ENCODE results near the gene PDIA2. TPM values are rescaled to one million over a fixed set of nuclear protein-coding genes. Genes with fewer than 3 reads are reported as not detected.
"Not testable (repeated sequence)": the region's sequence is repeated elsewhere in the genome, so short reads cannot be mapped to it uniquely, and the experiment has no call there.

PDIA2 gene
- total RNA-seq, 2 donors from 2014 or later = 0.81 to 3.2 TPM

DNA sequence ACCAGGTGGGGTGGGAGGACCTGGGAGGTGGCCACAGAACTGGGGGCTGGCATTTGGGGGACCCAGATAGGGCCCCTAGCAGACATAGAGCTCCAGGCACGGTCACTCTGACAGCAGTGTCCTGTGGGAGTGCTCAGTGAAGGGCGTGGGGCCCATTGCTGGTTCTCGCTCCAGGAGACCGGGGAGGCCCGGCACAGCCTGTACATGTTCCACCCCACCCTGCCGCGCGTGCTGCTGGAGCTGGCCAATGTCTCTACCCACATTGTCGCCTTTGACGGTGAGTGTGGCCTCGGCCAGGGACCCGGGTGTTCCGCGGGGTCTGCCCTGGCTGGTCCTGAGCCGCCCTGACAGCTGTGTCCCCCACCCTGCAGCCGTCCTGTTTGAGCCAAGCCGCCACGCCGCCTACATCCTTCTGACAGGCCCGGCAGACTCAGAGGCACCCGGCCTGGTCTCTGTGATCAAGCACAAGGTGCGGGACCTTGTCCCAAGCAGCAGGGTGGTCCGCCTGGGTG, 18.5 kb upstream of the PDIA2 start:
- ATAC-seq (ENCODE audit: insufficient number of reproducible peaks, low FRiP score, low read depth) (no peak), DNase-seq (ENCODE audit: low spot score) (no peak)
- Histone ChIP-seq H3K4me1 (ENCODE audit: control insufficient read depth in 1 of 2, low read depth in 2 of 2) (no peaks in the 10 kb centered on the region), H3K27ac (no peak overlapping the region), H3K27me3 (replicated peaks; ENCODE audit: insufficient read depth) (no peaks in the 10 kb centered on the region), H3K4me3 (no peak overlapping the region), H3K9me3 (no peaks in the 10 kb centered on the region), H3K36me3 (peaks cover 34% of the 10 kb centered on the region)
- TF ChIP-seq CTCF (IDR thresholded peaks at IDR 0.05) = no peak

GRCh38 chr16:265002-265529, 17.9 kb upstream of the PDIA2 start:
- Histone ChIP-seq H3K27ac (no peak overlapping the region), H3K9me3 (no peaks in the 10 kb centered on the region), H3K4me1 (ENCODE audit: control insufficient read depth in 1 of 2, low read depth in 2 of 2) (no peaks in the 10 kb centered on the region), H3K4me3 (no peak overlapping the region), H3K27me3 (replicated peaks; ENCODE audit: insufficient read depth) (no peaks in the 10 kb centered on the region), H3K36me3 (peaks cover 30% of the 10 kb centered on the region)
- DNase-seq (ENCODE audit: low spot score) (no peak), ATAC-seq (ENCODE audit: insufficient number of reproducible peaks, low FRiP score, low read depth) (no peak)
- TF ChIP-seq CTCF (IDR thresholded peaks at IDR 0.05) = no peak

GRCh38 chr16:265711-266110, 17.3 kb upstream of the PDIA2 start:
- Histone ChIP-seq H3K4me1 (ENCODE audit: control insufficient read depth in 1 of 2, low read depth in 2 of 2) (no peaks in the 10 kb centered on the region), H3K27ac (no peak overlapping the region), H3K4me3 (no peak overlapping the region), H3K36me3 (peaks cover 25% of the 10 kb centered on the region), H3K27me3 (replicated peaks; ENCODE audit: insufficient read depth) (no peaks in the 10 kb centered on the region), H3K9me3 (no peaks in the 10 kb centered on the region)
- no peak for DNase-seq (ENCODE audit: low spot score)
- ATAC-seq (ENCODE audit: insufficient number of reproducible peaks, low FRiP score, low read depth) = no peak
- no peak for TF ChIP-seq CTCF (IDR thresholded peaks at IDR 0.05)

GRCh38 chr16:266258-267164, 16.5 kb upstream of the PDIA2 start:
- no peak for TF ChIP-seq CTCF (IDR thresholded peaks at IDR 0.05)
- Histone ChIP-seq H3K27ac (no peak overlapping the region), H3K4me3 (no peak overlapping the region), H3K27me3 (replicated peaks; ENCODE audit: insufficient read depth) (no peaks in the 10 kb centered on the region), H3K9me3 (no peaks in the 10 kb centered on the region), H3K4me1 (ENCODE audit: control insufficient read depth in 1 of 2, low read depth in 2 of 2) (no peaks in the 10 kb centered on the region), H3K36me3 (peaks cover 22% of the 10 kb centered on the region)
- ATAC-seq (ENCODE audit: insufficient number of reproducible peaks, low FRiP score, low read depth) (no peak), DNase-seq (ENCODE audit: low spot score) (no peak)

DNA sequence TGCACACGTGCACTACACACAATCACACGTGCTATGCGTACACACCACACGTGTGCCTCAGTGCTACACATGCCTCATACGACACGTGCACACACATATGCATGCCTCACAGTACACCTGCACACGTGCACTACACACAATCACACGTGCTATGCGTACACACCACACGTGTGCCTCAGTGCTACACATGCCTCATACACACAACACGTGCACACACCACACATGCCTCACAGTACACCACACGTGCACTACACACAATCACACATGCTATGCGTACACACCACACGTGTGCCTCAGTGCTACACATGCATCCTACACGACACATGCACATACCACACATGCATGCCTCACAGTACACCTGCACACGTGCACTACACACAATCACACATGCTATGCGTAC, 15.4 kb upstream of the PDIA2 start:
- H3K4me3 ChIP-seq; H3K27me3 ChIP-seq (replicated peaks; ENCODE audit: insufficient read depth); DNase-seq (ENCODE audit: low spot score); H3K27ac ChIP-seq; H3K4me1 ChIP-seq (ENCODE audit: control insufficient read depth in 1 of 2, low read depth in 2 of 2); H3K9me3 ChIP-seq; ATAC-seq (ENCODE audit: insufficient number of reproducible peaks, low FRiP score, low read depth): not testable (repeated sequence)
- H3K36me3 ChIP-seq = peaks cover 14% of the 10 kb centered on the region

All from thoracic aorta (tissue), 2 donors.